Fibroblast of the conjunctiva (primary cell): ENCODE measurements around the gene TMEM132D.

Experiments
- DNase-seq: peaks from one replicate; pipeline ENCODE4 v3.0.0-alpha.2; 2010; ENCODE audit warnings: low read depth

Gene TMEM132D

DNA sequence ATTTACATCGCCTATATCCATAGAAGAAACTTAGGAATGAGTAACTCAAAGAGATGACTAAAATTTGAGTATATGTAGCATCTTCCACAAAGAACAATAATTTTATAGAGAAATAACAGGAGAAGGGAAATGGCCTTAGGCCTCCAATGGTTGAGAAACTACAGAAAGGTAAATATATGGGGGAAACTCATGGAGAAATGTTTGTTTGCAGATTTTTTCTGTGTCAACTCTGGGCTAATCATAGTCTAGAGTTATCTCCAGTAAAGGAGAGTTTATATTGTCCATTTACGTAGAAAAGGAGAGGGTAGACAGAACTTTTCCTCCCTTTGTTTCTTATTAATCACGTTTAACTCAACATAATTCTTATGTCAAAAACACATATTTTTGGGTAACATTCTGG lies 806.4 kb downstream of the TMEM132D start:
- no peak for DNase-seq

DNA sequence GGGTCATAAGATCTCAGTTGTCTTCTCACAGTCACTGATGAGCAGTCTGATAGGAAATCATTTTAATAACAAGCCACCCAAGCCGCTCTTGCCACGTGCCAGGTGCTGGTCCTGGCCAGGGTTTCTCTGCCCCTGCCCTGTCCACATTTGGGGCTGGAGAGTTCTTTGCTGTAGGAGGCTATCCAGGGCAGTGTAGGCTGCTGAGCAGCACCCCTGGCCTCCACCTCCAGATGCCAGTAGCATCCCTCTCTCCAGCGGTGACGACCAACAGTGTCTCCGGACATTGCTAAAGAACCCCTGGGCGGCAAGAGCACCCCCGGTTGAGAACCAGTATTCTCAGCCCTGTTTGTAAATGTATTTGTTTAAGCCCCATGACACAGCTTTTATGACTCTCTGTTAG lies 806.9 kb downstream of the TMEM132D start:
- DNase-seq: no peak

DNA sequence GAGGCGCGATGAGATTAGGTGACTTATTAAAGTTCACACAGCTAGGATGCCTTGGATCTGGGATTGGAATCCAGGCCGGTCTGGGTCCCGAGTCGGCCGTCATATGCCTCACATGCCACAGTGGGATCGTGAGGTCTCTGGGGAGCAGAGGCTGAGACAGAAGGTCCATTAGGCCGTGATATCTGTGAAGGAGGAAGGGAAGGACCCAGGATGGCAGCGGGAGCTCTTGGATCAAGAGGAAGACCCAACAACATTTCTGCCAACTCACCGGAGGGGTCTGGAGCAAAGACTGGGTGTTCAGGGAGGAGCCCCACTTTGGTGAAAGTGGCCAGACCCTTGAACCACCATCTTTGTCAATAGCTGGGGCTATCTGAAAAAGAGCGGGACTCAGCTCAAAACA lies 807.6 kb downstream of the TMEM132D start:
- DNase-seq: no peak

DNA sequence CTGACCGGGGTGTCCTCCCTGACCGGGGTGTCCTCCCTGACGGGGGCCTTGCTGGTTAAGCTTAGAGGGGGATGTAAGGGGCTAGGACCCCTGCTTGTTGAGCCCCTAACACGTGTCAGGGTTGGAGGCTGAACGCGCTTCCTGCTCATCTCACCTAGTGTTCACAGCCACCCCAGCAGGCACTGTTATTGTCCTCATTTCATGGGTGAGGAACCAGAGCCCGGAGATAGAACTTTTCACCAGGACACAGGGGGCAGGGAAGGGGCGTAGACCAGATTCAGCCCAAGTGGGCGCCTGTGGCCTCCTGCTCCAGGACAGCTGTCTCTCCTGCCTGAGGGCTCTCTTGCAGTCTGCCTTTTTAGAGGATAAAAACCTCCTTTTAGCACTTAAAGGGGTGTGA lies 814.2 kb downstream of the TMEM132D start:
- no peak for DNase-seq

DNA sequence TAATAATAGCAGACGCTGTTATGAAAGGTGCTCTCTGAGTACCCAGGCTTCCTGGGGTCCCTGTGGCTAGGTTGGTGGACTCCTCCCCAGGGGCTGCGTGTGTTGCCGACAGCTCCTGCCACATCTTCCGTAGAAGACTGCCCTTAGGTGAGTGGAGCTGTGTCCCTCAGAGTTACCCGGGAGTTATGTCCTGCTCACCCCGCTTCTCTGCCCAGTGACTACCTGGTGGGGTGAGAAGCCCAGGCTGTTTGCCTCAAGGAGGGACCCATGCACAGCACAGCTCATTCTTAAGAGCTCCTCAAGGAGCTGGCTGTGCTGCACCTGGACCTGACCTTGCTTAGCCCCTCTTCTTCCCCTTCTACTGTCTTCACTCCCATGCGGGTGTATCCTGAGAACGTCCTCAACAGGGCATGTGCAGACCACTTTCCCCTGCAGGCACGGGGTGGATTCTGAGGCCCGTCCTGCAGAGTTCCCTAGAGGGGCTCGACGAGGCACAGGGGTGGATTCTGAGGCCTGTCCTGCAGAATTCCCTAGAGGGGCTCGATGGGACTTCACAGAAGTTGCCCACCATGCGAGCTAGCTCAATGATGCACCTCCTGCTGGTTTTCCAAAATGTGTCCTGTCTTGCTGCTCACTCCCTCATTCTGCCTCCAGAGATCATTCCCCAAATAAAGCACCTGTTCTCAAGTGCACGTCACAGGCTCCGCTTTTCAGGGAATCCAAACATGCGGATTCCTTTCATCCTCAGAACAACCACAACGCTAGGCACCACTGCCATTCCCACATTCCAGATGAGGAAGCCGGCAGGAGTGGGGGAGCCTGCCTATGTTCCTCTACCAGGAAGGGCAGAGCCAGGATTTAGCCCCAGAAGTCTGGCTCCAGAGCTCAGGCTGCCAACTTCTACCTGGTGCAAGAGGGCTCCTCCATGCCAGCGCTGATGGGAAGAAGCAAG lies 818.7 kb downstream of the TMEM132D start:
- DNase-seq: no peak

DNA sequence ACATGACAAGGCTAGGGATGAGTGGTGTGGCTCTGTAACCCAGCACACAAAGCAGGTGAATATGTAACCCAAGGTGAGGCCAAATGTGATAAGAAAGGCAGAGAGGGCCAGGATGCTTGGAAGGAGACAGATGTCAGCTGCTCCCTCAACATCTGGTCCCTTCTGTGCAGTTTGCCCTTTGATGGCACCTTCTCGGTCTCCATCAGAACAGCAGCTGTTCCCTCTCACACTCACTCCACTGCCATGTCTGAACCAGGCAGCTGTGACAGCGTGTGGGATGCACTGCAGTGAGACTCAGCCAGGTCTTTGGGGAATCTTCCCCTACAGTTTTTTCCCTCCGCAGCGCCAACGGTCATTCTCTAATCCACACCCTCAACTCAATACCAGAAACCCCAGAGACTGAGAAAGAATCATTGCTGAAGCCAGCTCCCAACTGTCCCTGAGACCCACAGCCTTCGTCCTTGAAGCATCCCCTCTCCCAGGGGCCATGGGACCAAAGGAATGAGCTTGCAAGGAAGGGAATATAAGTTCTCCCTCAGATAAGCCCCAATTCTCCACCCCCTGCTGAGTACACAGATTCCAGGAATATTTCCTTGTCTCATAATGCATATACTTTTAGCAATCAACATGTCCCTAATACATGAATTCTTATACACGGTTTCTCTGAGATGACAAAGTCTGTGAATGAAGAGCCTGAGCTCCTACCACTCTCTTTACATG lies 820.5 kb downstream of the TMEM132D start:
- DNase-seq: no peak

DNA sequence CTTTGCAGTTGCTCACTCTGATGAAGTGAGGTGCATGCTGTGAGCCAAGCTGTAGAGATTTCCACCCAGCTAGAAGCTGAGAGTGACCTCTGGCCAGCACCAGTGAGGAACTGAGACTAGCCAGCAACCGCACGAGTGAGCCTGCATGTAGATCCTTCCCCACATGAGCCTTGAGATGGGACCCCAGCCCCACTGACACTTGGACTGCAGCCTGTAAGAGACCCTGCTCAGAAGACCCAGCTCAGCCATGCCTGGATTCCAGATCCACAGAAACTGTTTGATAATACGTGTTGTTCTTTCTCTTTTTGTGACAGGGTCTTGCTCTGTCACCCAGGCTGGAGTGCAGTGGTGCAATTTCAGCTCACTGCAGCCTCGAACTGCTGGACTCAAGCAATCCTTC lies 821.4 kb downstream of the TMEM132D start:
- DNase-seq: no peak

DNA sequence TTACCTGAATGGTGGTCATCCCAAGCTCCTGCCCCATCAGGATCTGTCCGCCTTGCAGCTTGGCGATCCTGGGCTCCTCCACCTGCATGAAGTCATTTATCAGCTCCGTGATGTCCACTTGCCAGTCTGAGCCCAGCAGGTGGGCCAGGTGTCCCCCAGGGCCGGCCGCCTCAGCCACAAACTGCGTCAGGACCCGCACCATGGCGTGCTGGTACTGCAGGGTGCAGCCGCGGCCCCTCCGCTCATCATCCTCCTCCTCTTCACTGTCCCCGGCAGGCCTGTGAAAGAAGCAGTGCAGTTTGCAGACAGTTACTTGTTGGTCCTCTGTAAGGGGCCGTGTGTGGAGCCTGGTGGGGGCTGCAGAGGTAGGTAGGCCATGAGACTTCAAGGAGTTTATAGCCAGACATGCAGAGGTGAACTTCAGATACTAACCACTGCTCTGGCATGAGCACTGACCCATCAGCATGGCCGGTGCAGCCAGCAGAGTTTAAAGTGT lies 822.0 kb downstream of the TMEM132D start:
- no peak for DNase-seq

DNA sequence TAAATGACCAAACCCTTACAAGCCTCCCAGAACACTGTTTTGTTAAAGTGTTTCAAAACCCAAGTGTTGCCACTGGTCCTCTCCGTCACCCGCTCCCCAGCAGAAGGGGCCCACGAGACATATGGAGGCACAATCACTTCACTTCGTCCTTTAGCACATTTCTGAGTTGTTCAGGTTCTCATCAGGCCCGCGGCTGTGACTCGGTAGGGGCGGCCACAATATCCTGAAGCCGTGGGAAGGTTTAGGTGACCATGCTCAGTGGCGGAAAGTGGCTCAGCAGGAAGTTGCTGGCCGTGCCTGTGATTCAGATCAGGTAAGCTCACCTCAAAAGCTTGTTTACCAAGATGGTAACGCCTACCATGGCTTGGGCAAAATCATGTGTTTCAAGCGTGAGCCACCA lies 823.0 kb downstream of the TMEM132D start:
- no peak for DNase-seq

DNA sequence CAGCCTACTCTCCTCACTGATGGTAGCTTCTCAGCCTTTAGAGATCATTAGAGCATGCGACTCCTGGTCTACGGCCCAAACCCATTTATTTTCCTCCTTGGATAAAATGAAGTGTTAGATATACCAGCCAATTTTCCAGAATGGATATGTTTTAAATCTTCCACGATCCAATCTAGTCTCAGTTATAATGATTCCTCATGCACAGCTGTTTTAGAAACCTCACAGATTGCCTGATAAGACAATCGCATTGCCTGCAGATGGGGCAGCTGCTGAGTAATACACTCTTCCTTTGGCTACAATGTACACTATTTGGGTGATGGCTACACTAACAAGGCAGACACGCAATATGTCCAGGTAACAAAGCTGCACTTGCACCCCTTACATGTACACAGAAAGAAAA lies 823.4 kb downstream of the TMEM132D start:
- DNase-seq: no peak

DNA sequence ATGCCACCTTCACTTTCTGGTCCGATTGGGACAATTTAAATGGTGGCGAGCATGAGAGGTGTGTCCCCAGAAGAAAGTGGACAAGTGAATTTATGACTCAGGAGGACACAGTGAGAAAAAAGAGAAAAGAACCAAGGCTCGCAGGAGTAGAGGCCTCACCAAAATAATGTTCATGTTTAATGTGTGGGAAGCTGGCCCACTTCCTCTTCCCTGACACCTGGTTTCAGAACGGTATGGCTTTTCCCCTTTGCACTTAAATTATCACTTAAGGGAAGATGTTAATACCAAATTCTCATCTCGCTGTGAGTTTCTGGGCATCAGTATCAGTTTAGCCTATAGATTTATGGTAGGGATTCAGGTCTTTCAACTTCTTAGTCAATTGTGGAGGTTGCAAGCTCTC lies 824.1 kb downstream of the TMEM132D start:
- DNase-seq: no peak

DNA sequence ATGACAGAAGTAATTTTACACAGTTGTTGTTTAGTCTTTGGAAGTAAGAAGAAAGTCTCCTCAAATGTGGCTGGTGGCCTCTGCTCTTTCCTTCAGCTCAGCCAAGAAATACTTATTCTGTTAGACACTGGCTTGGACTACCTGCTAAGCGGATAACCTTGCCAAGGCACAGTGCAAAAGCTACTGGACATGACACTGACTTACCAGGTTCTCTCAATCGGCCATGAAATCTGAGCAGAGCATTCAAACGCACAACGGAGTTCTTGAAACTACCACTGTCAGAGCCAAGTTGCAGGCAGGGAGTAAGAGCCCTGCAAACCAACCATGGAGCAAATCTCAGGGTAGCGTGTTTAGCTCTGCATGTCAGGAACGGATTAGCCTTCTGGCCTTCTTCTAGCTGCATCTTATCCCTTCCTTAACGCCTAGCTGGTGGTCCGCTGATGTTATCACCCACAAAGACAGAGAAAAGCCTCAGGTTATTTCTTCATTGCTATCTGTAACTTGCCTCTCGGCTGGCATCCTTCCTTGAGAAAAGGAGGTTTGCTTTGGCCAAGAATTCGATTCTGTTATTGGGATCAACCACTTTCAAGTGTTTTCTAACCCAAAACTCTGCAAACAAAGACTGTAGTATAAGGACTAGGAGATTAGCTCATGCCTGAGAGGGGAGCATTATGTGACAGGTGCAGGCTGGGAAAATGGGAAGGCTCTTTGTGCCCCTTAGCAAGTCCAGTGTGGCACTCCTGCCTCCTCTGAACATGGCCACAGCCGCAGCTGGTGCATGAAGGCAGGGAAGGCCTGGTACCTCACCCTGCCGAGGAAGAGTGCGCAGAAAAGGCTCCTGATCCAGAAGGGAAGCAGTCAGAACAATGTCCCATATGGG lies 827.1 kb downstream of the TMEM132D start:
- DNase-seq: no peak

DNA sequence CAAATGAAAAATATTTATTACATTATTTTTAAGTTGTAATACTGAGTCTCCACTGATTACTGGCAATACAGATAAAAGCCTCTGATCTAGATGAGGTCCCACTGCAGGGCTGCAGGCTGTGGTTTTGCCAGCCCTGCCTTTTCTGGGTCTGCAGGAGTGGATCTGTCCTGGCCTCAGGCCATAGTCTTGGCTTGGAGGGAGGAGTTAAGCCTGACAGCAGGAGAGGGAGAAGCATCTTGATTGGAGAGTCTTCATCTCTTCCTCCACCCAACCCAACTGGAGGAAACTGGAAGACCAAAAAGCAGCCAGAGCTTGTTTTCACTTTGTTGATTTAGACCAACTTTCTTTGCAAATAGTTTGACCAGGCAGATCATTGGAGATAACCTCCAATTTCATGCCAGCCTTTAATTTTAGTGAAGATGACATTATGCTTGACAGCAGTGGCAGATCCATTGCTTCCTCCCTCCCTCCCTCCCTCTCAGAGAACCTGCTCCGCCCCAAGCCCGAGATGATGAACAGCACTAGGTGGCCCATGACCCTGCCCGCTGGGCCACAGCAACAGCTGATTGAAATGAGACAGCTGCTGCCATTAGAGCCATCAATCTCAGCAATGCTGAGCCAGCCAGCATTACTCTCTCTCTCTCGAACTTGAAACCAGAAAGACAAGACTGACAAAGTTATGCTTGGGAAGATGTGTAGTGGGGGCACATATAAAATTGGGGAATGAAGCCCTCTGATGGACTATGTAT lies 828.2 kb downstream of the TMEM132D start:
- no peak for DNase-seq

DNA sequence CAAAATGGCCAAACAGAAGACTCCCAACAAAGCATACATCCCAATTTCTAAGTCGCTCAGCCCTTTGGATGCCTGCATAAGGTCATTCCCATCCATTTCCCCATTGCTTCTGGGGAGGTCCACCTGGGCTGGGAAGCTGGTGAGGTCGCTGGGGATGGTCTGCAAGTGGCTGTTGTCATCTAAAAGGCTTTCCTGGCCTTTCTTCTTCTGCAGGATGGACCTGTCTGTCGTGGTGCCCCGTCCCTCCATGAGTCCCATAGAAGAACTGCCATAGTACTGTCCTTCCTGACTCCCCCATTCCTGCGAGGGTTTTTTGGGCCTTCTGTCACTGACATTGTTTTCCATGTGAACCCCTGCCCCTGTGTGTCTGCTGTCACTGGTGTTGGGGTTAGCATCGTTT lies 829.4 kb downstream of the TMEM132D start:
- DNase-seq: no peak

DNA sequence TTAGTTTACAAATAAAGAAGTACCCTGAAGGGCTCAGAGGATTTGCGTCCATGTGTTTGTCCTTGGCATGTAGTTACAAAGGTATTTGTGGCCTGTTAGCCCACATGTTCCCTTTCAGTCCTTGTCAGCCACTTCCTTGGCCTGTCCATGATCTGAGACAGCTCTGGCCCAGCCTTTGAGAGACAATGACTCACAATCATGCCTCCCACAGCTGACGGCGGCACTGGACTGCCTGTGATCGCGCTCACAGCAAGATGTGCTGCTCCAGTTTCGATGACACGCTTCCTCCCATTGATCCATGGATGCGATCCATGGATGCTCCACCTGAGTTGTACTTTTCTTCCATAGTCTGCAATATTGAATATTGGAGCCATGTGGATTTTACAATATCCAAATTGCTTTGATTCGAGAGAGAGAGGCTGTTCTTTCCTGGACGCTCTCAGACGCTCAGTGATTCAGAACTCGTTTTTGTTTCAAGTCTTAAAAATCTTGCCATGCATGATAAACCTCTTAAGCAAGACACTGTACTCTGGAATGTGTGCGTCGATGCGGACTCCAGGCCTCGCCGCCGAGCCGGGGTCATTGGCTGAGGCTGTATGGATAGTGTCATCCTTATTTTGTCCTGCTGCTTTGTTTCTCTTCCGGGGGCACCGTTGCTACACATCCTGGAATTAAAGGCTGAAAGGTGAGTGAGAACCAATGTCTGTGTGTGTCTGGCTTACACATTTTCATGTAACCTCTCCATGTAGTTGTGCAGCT lies 830.5 kb downstream of the TMEM132D start:
- no peak for DNase-seq

DNA sequence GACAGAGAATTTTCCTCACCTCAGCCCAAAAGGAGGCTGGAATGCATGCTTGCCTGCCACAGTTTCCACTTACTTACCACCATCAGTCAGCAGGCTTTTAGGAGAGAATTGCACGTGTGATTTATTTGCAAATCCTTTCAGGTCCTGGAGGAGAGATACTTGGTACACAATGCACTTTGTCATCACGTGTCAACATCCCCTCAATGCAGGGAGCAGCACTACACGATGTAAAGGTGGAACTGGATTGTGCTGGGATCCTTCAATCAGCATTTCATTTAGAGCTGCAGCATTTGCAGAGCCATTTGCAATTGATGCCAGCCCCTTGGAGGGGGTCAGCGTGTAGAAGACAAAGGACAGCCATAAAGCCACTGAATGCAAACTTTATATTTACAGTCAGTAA lies 832.5 kb downstream of the TMEM132D start:
- DNase-seq: no peak

DNA sequence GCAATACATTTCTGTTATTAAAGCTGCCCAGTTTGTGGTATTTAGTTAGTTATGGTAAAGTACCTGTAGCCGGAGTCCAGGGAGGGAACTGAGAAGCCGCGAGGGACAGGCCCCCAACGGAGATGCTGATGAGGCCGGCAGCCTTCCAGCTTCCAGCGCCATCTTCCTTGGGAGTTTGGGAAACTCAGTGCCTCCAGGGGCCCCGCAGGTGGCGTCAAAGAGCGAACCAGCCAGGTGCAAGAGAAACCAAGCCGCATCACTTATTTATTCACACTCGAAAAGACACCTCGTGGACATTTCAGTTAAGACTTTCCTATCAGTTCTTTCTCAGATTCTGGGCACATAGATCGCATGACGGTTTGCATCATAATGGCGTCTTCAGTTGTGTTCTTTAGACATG lies 833.9 kb downstream of the TMEM132D start:
- DNase-seq: no peak

DNA sequence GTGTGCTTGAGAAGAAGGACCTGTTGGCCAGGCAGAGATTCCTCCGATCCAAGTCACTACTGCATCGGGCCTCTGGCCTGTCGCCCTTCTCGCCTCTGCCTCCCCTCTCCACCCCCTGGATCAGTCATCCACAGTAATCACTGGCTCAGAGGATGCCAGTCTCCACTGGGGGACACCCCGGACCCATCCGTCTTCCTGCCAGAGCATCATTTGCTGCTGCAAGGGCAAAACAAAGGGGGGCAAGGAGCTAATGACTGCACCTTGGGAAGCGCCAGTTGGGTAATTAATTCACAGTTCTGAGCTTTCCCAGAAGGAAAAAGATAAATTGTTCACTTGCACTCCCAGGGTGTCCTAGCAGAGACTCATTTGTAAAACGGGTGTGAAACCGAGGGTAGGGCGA lies 835.1 kb downstream of the TMEM132D start:
- DNase-seq: no peak

DNA sequence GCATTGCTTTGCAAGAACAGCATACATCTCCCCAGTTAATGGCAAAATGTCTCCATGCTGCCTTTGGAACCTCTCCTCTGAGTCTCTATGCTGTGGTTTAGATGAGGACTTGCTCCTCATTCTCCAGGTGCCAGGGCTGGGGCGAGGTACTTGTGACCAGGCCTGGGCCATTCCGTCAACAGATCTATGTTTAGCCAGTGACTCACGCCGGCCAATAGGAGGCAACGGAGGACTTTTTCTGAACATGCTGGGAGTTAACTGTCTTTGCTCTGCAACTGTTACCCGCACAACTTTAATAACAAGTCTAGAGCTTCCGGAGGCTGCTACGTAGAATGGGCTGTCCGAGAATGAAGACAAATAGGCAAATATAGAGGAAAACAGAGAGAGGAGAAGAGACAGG lies 836.3 kb downstream of the TMEM132D start:
- no peak for DNase-seq

DNA sequence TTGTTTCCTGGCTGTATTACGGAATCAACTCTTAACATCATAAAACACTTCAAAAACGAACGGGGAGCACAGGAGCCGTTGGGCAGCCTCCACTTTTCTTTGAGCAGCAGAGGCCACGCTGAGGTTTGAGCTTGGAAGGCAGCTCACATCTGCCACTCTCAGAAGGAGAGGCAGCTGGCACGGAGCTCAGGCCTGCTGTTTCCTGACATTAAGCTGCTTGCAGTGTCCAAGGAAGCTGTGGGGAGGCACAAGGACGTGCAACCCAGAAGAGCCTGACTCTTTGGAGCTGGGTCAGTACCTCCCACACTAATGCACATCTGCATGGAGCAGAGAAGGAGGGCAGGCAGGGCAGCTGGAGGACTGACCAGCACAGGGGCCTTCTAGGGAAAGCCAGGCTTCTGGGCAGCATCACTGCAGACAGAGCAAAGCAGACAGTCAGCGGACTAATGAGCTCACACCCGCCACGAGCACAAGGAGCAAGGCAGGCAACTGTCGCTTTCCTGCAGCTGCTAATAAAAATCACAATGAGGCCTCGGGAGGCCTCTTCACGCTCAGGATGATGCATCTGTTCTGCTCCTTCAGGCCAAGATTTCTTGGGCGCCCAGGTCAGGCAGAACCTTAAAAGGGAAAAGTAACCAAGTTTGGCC lies 839.5 kb downstream of the TMEM132D start:
- no peak for DNase-seq
